Left ventricle myocardium inferior (tissue), 1 donor: ENCODE measurements around the gene ASPN. TPM values are rescaled to one million over a fixed set of nuclear protein-coding genes. Genes with fewer than 3 reads are reported as not detected.
A peak's percentile ranks its signal among the peaks of the same experiment; 100 is the strongest.

ENCODE experiments used
- DNase-seq: peaks from one replicate; pipeline ENCODE4 v3.0.0-alpha.2; 2020
- H3K27ac ChIP-seq: fragments of 200-600 bp; replicated peaks from 2 replicates; pipeline ENCODE4 v1.8.0; 2021
- H3K27me3 ChIP-seq: fragments of 200-600 bp; 2 replicates; pipeline ENCODE4 v1.8.0; 2021; ENCODE audit warnings: low read depth
- H3K36me3 ChIP-seq: fragments of 200-600 bp; 2 replicates; pipeline ENCODE4 v1.8.0; 2021
- H3K4me1 ChIP-seq: fragments of 200-600 bp; 2 replicates; pipeline ENCODE4 v1.8.0; 2021
- H3K4me3 ChIP-seq: fragments of 200-600 bp; 2 replicates; pipeline ENCODE4 v1.8.0; 2021; ENCODE audit warnings: mild to moderate bottlenecking, moderate library complexity
- H3K9me3 ChIP-seq: fragments of 200-600 bp; replicated peaks from 2 replicates; pipeline ENCODE4 v1.8.0; 2021
- CTCF ChIP-seq: fragments of 200-600 bp; IDR thresholded peaks from 2 replicates; pipeline ENCODE4 v1.8.0; 2021; ENCODE audit warnings: antibody characterized with exemption, mild to moderate bottlenecking, borderline replicate concordance
- intact Hi-C: fragments of 100-400 bp; cut with micrococcal nuclease; formaldehyde crosslinking; loops from one replicate; pipeline ENCODE4 v1.11.0; 2022
- total RNA-seq: library from RNA; stranded (reverse); fragmentation: NEBNext Ultra II Directional; extraction: Animal tissue kit (Norgen Biotek cat#: 25700); gene quantifications from one replicate; pipeline ENCODE4 v1.2.1, GENCODE V29; 2021
- donor health status: DM: no; HTN: yes; CAD: no; lungs with severe emphysema.

ASPN gene
- total RNA-seq, 1 donor from 2014 or later, result 17.5 TPM

DNA sequence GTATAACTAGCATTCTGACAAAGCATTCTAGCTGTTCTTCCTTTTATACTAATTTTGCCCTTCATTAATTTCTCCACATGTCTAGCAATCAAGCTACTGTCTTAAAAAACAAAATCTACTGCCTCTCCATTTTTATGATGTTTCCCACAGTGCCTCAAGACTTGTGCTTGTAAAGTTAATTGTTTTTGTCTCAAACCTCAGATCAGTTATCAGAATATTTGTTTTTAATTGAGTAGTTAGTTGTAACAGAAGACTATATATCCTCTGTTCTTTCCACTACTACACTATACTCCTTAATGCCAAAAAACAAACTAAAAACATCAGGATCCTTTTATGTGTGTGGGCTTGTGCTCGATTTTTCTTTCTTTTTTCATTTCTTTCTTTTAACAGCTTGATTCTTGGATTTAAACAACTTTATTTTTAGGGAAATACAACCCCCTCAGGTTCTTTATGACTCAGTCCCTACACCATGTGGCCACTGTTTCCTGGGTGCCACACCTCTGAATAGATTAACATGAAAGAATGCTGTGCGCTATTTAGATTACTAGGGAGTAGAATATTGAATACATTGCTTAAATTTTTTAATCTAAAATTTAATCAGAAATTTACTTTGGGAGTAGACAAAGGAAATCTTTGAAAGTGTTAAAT lies 1.2 kb downstream of the ASPN start:
- Histone ChIP-seq H3K36me3 (no peaks in the 10 kb centered on the region), H3K4me1 (peaks cover 59% of the 10 kb centered on the region), H3K4me3 (peak overlapping the region; percentile 49), H3K9me3 (no peaks in the 10 kb centered on the region), H3K27me3 (no peaks in the 10 kb centered on the region), H3K27ac (peak overlapping the region; percentile 78)
- no peak for DNase-seq
- intact Hi-C loops, result no loop called here
- no peak for TF ChIP-seq CTCF

DNA sequence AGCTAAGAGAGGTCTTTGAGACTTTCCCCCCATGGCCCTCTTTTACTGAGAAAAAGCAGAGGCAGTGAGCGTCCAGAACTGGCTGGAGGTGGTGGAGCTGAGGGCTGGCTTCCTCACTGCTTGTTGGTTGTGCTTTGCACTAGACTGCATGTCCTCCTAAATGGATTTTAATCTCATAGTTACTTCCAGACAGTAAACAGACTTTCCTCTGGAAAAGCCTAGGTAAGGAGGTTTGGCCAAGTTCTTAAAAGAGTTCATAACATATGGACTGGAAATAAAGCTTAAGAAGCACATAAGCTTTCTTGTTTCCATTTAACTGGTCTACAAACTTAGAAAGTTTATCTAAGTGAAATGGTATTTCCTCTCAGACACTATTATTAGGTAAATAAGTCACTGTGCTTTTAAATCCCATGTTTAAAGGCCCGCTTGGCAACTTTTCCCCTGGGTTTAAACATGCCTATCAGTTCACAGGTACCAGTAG lies 2.0 kb downstream of the ASPN start:
- Histone ChIP-seq H3K27ac (peak overlapping the region; percentile 78), H3K4me1 (peaks cover 59% of the 10 kb centered on the region), H3K4me3 (peak overlapping the region; percentile 49), H3K27me3 (no peaks in the 10 kb centered on the region), H3K9me3 (no peaks in the 10 kb centered on the region), H3K36me3 (no peaks in the 10 kb centered on the region)
- no peak for TF ChIP-seq CTCF
- no peak for DNase-seq
- intact Hi-C loops, result no loop called here

- TF ChIP-seq CTCF, result no peak
- Histone ChIP-seq H3K4me1 (peaks cover 52% of the 10 kb centered on the region), H3K4me3 (peak overlapping the region; percentile 49), H3K9me3 (no peaks in the 10 kb centered on the region), H3K27me3 (no peaks in the 10 kb centered on the region), H3K27ac (peak overlapping the region; percentile 78), H3K36me3 (no peaks in the 10 kb centered on the region)
- DNase-seq, result no peak
- intact Hi-C loops, result no loop called here
These were observed 3.0 kb downstream of the ASPN start for GRCh38 chr9:92479346-92479745.

DNA sequence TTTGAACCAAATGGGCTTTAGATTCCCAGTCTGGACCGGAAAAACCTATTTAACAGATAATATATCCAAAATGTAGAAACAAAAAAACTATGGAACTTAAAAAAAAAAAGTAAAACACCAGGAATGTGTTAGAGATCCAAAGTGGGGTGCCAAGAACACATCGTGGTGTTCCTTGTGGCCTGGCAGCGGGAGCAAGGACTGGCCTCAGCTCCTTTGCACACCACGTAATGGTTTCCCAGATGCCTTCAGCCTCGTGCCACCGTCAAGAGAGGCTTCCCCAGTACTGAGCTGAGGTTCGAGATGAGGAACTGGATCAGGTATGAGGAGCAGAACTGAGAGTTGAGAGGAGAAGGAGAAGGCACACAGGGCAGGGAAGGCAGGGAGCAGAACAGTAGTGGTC lies 3.5 kb downstream of the ASPN start:
- Histone ChIP-seq H3K4me3 (peak overlapping the region; percentile 49), H3K27me3 (no peaks in the 10 kb centered on the region), H3K27ac (peak overlapping the region; percentile 78), H3K4me1 (peaks cover 47% of the 10 kb centered on the region), H3K9me3 (no peaks in the 10 kb centered on the region), H3K36me3 (no peaks in the 10 kb centered on the region)
- no peak for TF ChIP-seq CTCF
- intact Hi-C loops, result no loop called here
- DNase-seq, result no peak

DNA sequence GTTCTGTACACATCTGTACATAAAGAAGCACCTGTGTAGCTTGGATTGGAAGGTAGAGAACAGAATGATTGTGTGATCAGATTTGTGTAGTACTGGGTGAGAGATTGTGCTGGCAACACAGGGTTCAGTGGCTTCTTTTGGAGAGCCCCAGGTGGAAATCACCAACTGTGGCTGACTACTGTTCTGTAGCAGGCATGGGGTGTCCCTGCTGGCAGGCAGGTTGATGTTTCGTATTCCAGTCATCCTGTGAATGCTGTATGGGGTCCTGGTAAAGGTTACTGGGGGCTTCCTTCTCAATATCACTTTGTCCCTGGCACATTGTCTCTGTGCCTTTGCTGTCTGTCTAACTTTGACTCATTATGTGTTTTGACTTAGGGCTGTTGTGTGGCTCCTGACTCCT lies 5.3 kb downstream of the ASPN start:
- no peak overlapping the region for H3K27ac ChIP-seq

More for the DNA sequence above, 5.3 kb downstream of the ASPN start:
- DNase-seq, result no peak
- H3K4me3 ChIP-seq, result no peak overlapping the region
- H3K4me1 ChIP-seq, result peaks cover 30% of the 10 kb centered on the region
- H3K27me3 ChIP-seq, result no peaks in the 10 kb centered on the region
- intact Hi-C loops, result no loop called here
- no peaks in the 10 kb centered on the region for H3K36me3 ChIP-seq
- H3K9me3 ChIP-seq, result no peaks in the 10 kb centered on the region
- no peak for TF ChIP-seq CTCF
